GM18517 (cell line): ENCODE data around the gene CCDC110.

Experiments
- ATAC-seq: cut with Tn5 transposase; IDR thresholded peaks from one replicate; pipeline ENCODE4 v1.9.1; 2021; ENCODE audit warnings: mild to moderate bottlenecking, moderate library complexity; ENCODE audit not compliant: unreplicated experiment

CCDC110 gene

DNA sequence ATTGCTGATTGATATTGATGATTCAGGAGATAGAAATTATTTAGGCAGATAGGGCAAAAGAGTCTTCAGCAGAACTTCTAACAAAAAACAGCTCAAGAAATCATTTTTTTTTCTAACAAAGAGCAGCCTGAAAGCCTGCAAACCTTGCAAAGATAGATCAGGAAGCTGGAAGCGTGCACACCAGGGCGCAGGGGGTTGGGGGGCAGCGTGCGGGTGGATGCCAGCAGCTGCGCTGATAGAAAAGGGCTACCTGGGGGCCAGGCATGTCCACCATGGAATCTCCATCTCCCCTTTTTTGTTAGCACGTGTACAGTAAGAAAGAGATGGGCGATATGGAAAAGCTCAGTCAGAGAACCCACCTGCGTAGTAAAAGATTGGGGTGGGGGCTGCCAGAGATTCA lies 1.7 kb upstream of the CCDC110 start:
- no peak for ATAC-seq

DNA sequence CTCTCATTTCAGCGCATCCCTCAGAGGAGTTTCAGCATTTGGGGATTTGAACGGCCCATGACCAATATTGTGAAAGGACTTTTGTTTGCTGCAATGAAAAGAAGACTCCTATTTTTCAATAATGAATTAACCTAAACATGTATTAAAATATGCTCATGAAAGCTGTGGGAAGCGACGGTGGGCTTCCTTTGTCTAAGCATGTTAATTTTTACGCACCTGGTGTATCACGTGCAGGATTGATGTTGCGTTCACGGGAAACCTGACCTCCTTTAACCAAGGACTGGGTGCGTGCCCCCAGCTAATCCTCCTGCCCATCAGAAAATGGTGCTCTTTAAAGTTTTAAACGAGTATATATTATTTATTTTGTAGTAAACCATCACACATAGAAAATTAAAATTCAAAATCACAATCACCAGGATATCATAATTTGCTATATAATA lies 590 bp upstream of the CCDC110 start:
- ATAC-seq: no peak

DNA sequence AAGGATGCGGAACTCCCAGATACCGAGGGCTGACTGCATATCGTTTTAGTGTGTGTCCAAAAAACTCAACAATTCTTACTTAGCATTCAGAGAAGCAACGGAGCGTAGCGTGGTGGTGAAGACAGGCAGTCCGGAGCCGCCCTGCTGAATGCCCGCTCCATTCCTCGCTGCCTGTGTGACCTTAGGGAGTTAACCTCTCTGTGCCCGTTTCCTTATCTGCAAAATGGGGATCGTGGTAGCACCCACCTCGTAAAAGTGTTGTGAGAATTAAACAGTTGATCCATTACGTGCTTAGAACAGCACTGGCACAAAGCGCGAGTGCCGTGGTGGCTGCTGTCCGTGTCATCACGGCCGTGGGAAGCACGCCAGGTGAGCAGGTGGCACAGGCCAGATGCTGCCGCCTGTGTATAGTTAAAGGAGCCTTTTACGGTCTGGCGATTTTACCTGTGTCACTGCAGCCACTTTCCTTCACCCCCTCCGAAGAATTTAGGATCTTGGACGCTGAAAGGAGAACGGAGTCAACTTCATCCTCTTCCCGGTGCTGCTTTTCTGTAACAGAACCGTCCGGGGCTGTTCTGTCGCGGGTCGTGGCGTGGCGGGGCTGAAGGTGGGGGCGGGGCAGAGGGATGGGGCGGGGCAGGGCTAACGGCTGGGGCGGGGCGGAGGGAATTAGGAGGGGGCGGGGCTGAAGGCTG lies 885 bp downstream of the CCDC110 start:
- peak; percentile 30 for ATAC-seq

DNA sequence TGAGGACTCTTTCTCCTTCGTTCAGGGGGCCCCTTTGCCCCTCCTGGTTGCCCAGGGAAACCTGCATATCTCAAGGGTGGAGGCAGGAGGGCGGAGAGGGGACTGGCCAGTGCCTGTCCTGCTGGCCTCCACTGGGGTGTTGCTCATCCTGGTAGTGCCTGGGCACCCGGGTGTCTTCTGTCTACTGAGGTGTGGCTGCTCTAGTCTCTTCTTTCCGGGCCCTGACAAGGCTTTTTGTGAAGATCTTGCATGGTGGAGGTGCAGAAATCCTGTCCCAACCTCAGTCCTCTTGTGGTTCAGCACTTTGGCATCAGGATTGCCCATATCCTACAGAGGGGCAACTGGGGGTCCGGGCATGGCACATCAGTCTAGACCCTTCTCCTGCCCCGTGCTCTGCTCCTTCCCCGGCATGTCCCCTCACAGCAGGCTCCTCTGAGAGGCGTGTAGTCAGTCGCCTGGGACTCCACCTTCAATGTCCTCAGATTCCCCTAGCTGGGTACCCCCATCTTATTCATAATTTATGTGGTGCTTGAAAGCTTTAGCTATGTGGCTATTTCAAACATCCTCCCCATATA lies 1.9 kb downstream of the CCDC110 start:
- ATAC-seq: no peak

DNA sequence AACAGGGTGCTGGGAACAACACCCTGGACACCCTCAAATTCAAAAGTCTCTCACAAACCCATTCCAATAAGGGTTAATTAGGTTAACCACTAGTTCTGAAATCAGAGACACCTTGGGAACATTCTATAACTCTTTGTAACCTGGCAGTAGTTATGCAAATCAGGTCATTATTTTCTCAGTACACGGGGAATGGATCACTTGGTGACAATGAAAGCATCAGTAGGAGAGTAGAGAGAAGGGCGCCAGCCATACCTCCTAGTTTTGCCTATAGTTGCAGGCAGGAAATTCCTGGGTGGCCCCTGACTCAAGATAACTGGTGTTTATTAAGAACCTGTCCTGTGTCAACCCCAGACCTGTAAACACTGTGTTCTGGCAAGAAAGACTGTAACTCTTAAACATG lies 2.5 kb downstream of the CCDC110 start:
- ATAC-seq: no peak

- ATAC-seq: no peak
Observed at GRCh38 chr4:185467991-185468390, 3.5 kb downstream of the CCDC110 start.

GRCh38 chr4:185467101-185467500 lies 4.4 kb downstream of the CCDC110 start:
- no peak for ATAC-seq

DNA sequence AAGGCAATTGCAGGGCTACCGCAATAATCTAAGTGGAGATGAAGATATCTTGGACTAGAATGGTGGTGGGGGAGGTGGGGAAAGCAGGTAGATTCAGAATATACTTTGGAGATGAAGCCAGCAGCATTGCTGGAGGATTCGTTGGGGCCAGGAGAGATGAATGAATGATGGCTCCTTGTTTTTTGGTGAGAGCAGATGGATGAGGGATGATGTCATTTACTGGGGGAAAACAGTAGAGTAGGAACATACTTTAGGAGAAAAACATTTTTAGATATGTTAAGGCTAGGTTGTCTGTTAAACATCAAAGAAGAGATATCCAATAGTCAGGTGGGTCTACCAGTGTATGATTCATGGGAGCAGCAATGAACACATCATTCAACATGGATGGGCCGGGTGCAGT lies 5.8 kb downstream of the CCDC110 start:
- no peak for ATAC-seq

DNA sequence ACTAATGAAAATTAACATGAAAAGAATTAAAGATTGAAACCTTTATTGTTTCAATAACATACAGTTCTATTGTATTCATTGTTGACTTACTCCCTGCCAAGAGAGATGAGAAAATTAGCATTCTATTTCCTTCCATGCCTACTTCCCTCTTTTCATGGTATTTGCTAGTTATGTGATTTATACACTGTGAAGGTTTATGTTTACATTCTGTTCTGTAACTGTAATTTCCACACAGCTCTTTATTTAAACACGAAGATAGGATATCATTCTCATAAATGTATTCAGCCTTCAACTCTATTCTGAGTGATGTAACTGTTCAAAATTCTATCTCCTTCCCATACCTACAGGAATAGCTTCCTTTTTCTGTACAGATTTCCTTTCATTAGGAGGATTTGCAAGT lies 6.6 kb downstream of the CCDC110 start:
- no peak for ATAC-seq

DNA sequence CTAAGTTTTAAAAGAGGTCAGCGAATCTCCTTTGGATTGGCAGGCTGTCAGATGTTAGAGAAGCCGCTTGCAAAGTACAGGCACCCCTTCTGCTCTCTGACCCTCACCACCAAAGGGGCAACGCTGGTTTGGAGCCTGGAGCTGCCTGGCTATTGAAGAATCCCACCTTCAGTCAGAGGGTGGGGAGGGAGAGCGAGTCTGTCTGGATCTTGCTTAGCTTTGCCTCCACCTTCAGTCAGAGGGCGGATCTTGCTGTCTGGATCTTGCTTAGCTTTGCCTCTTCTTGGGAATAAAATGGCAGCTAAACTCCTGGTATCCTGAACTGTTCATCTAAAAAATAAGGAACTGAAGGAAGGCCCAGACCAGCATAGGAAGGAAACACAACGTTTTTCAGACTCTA lies 7.3 kb downstream of the CCDC110 start:
- no peak for ATAC-seq

GRCh38 chr4:185463541-185463940 lies 8.0 kb downstream of the CCDC110 start:
- ATAC-seq: no peak

DNA sequence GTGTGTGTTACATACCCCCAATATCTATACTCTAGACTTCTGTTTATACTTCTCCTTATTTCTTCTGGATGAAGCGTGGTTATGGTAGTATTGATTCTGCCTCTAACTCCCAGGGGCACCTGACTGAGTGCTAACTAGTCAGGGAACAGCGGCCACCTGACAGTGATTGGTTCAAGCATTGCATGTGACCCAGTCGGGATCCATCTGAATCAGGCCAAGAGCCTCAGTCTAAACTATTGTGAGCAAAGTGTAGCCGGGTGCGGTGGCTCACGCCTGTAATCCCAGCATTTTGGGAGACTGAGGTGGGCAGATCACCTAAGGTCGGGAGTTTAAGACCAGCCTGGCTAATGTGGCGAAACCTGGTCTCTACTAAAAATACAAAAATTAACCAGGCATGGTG lies 10.0 kb downstream of the CCDC110 start:
- no peak for ATAC-seq

GRCh38 chr4:185457136-185457535 lies 14.4 kb downstream of the CCDC110 start:
- ATAC-seq: no peak

GRCh38 chr4:185456131-185456530 lies 15.4 kb downstream of the CCDC110 start:
- no peak for ATAC-seq

DNA sequence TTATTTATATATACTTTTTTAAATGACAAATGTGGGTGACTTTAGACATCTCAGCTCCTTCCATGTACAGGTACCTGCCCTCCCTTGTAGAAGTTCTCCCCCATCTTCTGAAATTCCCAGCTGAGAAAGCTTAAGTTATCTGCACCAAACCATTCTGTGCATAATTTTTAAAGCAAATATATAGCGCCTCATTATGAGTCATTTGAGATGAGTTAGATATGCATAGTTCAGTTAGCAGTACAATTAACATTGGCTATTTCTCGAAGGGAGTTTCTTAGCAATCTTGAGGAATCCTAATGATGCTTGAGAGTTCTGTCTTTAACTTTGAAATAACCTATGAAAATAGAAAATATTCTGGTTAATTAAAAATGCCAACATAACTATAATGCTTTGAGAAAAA lies 26.3 kb downstream of the CCDC110 start:
- no peak for ATAC-seq

DNA sequence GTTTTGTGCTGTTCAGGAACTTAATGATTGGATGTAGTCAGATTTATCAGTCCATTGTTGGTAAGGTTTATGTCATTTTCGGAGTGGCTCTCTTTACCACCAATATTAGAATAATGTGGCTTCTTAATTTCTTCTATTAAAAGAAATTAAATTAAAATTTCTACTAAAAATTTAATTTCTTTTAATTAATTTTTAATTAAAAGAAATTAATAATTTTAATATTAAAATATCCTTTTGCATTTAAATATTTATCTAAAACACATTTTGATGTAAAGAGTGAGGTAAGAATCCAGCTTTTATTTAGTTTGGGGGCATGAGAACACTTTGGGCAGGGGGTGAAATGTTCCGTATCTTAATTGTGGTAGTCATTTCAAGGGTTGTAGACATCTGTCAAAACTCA lies 30.1 kb downstream of the CCDC110 start:
- ATAC-seq: no peak

GRCh38 chr4:185437809-185438208 lies 33.7 kb downstream of the CCDC110 start:
- no peak for ATAC-seq

- no peak for ATAC-seq
Observed at GRCh38 chr4:185435466-185435865, 36.1 kb downstream of the CCDC110 start.

DNA sequence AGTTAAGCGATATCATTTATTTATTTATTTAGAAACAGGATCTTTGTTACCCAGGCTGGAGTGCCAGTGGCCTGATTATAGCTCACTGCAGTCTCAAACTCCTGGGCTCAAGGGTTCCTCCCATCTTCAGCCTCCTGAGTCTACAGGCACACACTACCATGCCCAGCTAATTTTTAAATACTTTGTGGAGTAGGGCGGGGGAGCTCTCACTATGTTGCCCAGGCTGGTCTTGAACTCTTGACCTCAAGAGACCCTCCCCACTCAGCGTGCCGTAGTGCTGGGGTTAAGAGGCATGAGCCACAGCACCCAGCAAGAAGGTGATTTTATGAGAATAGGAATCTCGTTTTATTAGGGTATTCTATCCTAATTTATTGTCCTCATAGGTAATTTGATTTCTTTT lies 41.9 kb downstream of the CCDC110 start:
- no peak for ATAC-seq

DNA sequence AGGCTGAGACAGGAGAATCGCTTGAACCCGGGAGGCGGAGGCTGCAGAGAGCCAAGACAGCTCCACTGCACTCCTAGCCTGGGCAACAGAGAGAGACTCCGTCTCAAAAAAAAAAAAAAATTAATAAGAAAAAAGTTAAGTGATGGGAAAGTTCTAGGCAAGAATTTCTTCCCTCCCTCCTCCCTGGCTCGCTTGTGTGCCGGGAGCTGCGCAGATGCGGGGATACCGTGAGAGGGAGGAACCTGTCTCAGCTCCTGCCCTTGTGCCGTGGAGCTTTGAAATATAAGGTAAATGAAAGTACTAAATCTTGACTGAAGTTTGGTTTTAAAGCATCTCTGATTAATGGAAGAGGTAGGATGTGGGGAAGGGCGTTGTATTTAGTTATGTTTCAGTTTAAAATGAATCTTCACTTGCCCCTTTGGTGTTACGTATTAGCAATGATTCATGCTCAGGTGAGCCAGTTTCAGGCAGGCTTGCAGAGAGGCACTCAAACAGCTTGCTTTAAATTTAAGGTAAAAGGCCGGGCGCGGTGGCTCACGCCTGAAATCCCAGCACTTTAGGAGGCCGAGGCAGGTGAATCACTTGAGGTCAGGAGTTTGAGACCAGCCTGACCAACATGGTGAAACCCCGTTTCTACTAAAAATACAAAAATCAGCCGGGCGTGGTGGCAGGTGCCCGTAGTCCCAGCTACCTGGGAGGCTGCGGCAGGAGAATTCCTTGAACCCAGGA lies 44.4 kb downstream of the CCDC110 start:
- ATAC-seq: no peak

- peak; percentile 96 for ATAC-seq
Observed at GRCh38 chr4:185425647-185426352, 45.7 kb downstream of the CCDC110 start, which contains the start of gene UFSP2. Gene UFSP2 (minus strand): TSS chr4:185425964. CDS start chr4:185425868, 96 bp downstream.
